Fibroblast of the aortic adventitia (primary cell): Measurements from ENCODE around the gene ADAMTS12. TPM values are rescaled to one million over a fixed set of nuclear protein-coding genes. Genes with fewer than 3 reads are reported as not detected.

Source experiments
- DNase-seq: peaks from one replicate; pipeline ENCODE4 v3.0.0-alpha.2; 2010; ENCODE audit warnings: low read depth
- H3K4me3 ChIP-seq: 2 replicates; pipeline ENCODE4 v1.5.1; 2011; ENCODE audit warnings: low read depth, mild to moderate bottlenecking, control low read depth, low read length, moderate library complexity
- CTCF ChIP-seq: IDR thresholded peaks from 2 replicates; pipeline ENCODE4 v1.5.1; 2011; ENCODE audit warnings: mild to moderate bottlenecking, low read length, control low read depth, inconsistent platforms; ENCODE audit not compliant: insufficient read depth
- total RNA-seq: library from RNA; depleted of rRNA; stranded (reverse); fragments of >200 nt; gene quantifications from 2 replicates; pipeline ENCODE4 v1.2.3, GENCODE V29; 2012; ENCODE audit warnings: low replicate concordance

The ADAMTS12 gene
- total RNA-seq, 1 donor = 13.0 TPM

GRCh38 chr5:33841891-33842290 lies 49.9 kb downstream of the ADAMTS12 start:
- TF ChIP-seq CTCF = no peak
- DNase-seq = no peak

GRCh38 chr5:33840927-33841547 lies 50.8 kb downstream of the ADAMTS12 start:
- no peak for TF ChIP-seq CTCF
- no peak for DNase-seq

More at GRCh38 chr5:33841891-33842290, 49.9 kb downstream of the ADAMTS12 start:
- no peak overlapping the region for H3K4me3 ChIP-seq

GRCh38 chr5:33837301-33837700 lies 54.5 kb downstream of the ADAMTS12 start:
- TF ChIP-seq CTCF = no peak
- DNase-seq = no peak
- H3K4me3 ChIP-seq = no peak overlapping the region

More at GRCh38 chr5:33840927-33841547, 50.8 kb downstream of the ADAMTS12 start:
- no peak overlapping the region for H3K4me3 ChIP-seq

GRCh38 chr5:33834334-33834733 lies 57.5 kb downstream of the ADAMTS12 start:
- peak; percentile 74 for DNase-seq
- H3K4me3 ChIP-seq = no peak overlapping the region
- TF ChIP-seq CTCF = no peak

- TF ChIP-seq CTCF = no peak
- DNase-seq = no peak
- no peak overlapping the region for H3K4me3 ChIP-seq
Observed at GRCh38 chr5:33833237-33833575, 58.6 kb downstream of the ADAMTS12 start.

GRCh38 chr5:33832404-33833236 lies 59.2 kb downstream of the ADAMTS12 start:
- no peak for TF ChIP-seq CTCF
- H3K4me3 ChIP-seq = no peak overlapping the region
- DNase-seq = peak; percentile 30
